ENCODE data around the gene UPP1.
A peak's percentile ranks its signal among the peaks of the same experiment; 100 is the strongest.
"Not testable (repeated sequence)": the region's sequence is repeated elsewhere in the genome, so short reads cannot be mapped to it uniquely, and the experiment has no call there.

The UPP1 gene

GRCh38 chr7:48089046-48090003 lies at the start of gene UPP1:
TSS of gene UPP1 (plus strand) at chr7:48089265. CDS start at chr7:48094784, 5,519 bp downstream.
- DNase-seq (ENCODE audit: low spot score): no peak

GRCh38 chr7:48040944-48041652 lies 48.0 kb upstream of the UPP1 start:
- no peak for DNase-seq (ENCODE audit: low spot score)

- no peak for DNase-seq (ENCODE audit: low spot score)
Measured at GRCh38 chr7:48041653-48041970, 47.5 kb upstream of the UPP1 start.

GRCh38 chr7:48042216-48042615 lies 46.8 kb upstream of the UPP1 start:
- DNase-seq (ENCODE audit: low spot score): no peak

- no peak for DNase-seq (ENCODE audit: low spot score)
Measured at GRCh38 chr7:48042636-48043035, 46.4 kb upstream of the UPP1 start.

- no peak for DNase-seq (ENCODE audit: low spot score)
Measured at GRCh38 chr7:48045195-48045765, 43.8 kb upstream of the UPP1 start.

- no peak for DNase-seq (ENCODE audit: low spot score)
Measured at GRCh38 chr7:48046458-48046857, 42.6 kb upstream of the UPP1 start.

- DNase-seq (ENCODE audit: low spot score): no peak
Measured at GRCh38 chr7:48048113-48048512, 41.0 kb upstream of the UPP1 start.

- no peak for DNase-seq (ENCODE audit: low spot score)
Measured at GRCh38 chr7:48049850-48050249, 39.2 kb upstream of the UPP1 start.

GRCh38 chr7:48052748-48053147 lies 36.3 kb upstream of the UPP1 start:
- DNase-seq (ENCODE audit: low spot score): no peak

GRCh38 chr7:48053736-48054135 lies 35.3 kb upstream of the UPP1 start:
- no peak for DNase-seq (ENCODE audit: low spot score)

- DNase-seq (ENCODE audit: low spot score): no peak
Measured at GRCh38 chr7:48058990-48059389, 30.1 kb upstream of the UPP1 start.

- DNase-seq (ENCODE audit: low spot score): no peak
Measured at GRCh38 chr7:48059706-48060105, 29.4 kb upstream of the UPP1 start.

GRCh38 chr7:48063985-48064384 lies 25.1 kb upstream of the UPP1 start:
- DNase-seq (ENCODE audit: low spot score): no peak

GRCh38 chr7:48067475-48067874 lies 21.6 kb upstream of the UPP1 start:
- DNase-seq (ENCODE audit: low spot score): no peak

GRCh38 chr7:48074204-48074654 lies 14.8 kb upstream of the UPP1 start:
- DNase-seq (ENCODE audit: low spot score): no peak

- DNase-seq (ENCODE audit: low spot score): no peak
Measured at GRCh38 chr7:48077423-48077822, 11.6 kb upstream of the UPP1 start.

- no peak for DNase-seq (ENCODE audit: low spot score)
Measured at GRCh38 chr7:48078470-48078869, 10.6 kb upstream of the UPP1 start.

- not testable (repeated sequence) for DNase-seq (ENCODE audit: low spot score)
Measured at GRCh38 chr7:48082378-48082777, 6.7 kb upstream of the UPP1 start.

GRCh38 chr7:48083114-48083830 lies 5.8 kb upstream of the UPP1 start:
- DNase-seq (ENCODE audit: low spot score): peak; percentile 40

- peak; percentile 93 for DNase-seq (ENCODE audit: low spot score)
Measured at GRCh38 chr7:48084727-48085432, 4.2 kb upstream of the UPP1 start.

GRCh38 chr7:48085433-48085791 lies 3.7 kb upstream of the UPP1 start:
- no peak for DNase-seq (ENCODE audit: low spot score)
